WTC11 (cell line): ENCODE data around the gene ATP6V0B. TPM values are rescaled to one million over a fixed set of nuclear protein-coding genes. Genes with fewer than 3 reads are reported as not detected.

Source experiments
- AFF4 ChIP-seq: sonication (generic); formaldehyde crosslinking; IDR thresholded peaks from 2 replicates; pipeline ENCODE4 v1.8.1; 2023; ENCODE audit warnings: mild to moderate bottlenecking, missing genetic modification reagents, borderline replicate concordance
- ATF1 ChIP-seq: sonication (generic); formaldehyde crosslinking; IDR thresholded peaks from 2 replicates; pipeline ENCODE4 v1.8.1; 2023; ENCODE audit warnings: mild to moderate bottlenecking, moderate library complexity, missing genetic modification reagents
- CBFB ChIP-seq: sonication (generic); formaldehyde crosslinking; IDR thresholded peaks from 2 replicates; pipeline ENCODE4 v1.8.1; 2022; ENCODE audit warnings: mild to moderate bottlenecking, low read depth, missing genetic modification reagents
- CTCF ChIP-seq: fragments of 200-600 bp; IDR thresholded peaks from 2 replicates; pipeline ENCODE4 v1.8.0; 2022; ENCODE audit warnings: antibody characterized with exemption
- E2F1 ChIP-seq: sonication (generic); formaldehyde crosslinking; IDR thresholded peaks from 2 replicates; pipeline ENCODE4 v1.8.0; 2022; ENCODE audit warnings: mild to moderate bottlenecking, missing genetic modification reagents
- E2F4 ChIP-seq: sonication (generic); formaldehyde crosslinking; IDR thresholded peaks from 2 replicates; pipeline ENCODE4 v1.8.1; 2022; ENCODE audit warnings: low read depth, mild to moderate bottlenecking, moderate library complexity, missing genetic modification reagents, borderline replicate concordance
- E2F5 ChIP-seq: sonication (generic); formaldehyde crosslinking; IDR thresholded peaks from 2 replicates; pipeline ENCODE4 v1.8.1; 2022; ENCODE audit warnings: mild to moderate bottlenecking, moderate library complexity, missing genetic modification reagents
- EMX1 ChIP-seq: fragments of 250-450 bp; sonication (Bioruptor Pico); IDR thresholded peaks from 2 replicates; pipeline ENCODE4 v1.8.0; 2021; ENCODE audit warnings: mild to moderate bottlenecking
- ETV6 ChIP-seq: sonication (generic); formaldehyde crosslinking; IDR thresholded peaks from 2 replicates; pipeline ENCODE4 v1.8.1; 2022; ENCODE audit warnings: mild to moderate bottlenecking, missing genetic modification reagents
- HMGXB4 ChIP-seq: sonication (generic); formaldehyde crosslinking; IDR thresholded peaks from 2 replicates; pipeline ENCODE4 v1.8.1; 2023; ENCODE audit warnings: mild to moderate bottlenecking, moderate library complexity, missing genetic modification reagents
- IRF2 ChIP-seq: sonication (generic); formaldehyde crosslinking; IDR thresholded peaks from 2 replicates; pipeline ENCODE4 v1.8.0; 2022; ENCODE audit warnings: low read depth, missing genetic modification reagents, borderline replicate concordance
- JAZF1 ChIP-seq: fragments of 250-450 bp; sonication (Bioruptor Pico); IDR thresholded peaks from 2 replicates; pipeline ENCODE4 v1.9.0; 2021; ENCODE audit warnings: moderate library complexity, mild to moderate bottlenecking, inconsistent platforms
- MAX ChIP-seq: sonication (generic); formaldehyde crosslinking; IDR thresholded peaks from 2 replicates; pipeline ENCODE4 v1.8.0; 2022; ENCODE audit warnings: mild to moderate bottlenecking, missing genetic modification reagents
- MYBL2 ChIP-seq: sonication (generic); formaldehyde crosslinking; IDR thresholded peaks from 2 replicates; pipeline ENCODE4 v1.8.1; 2023; ENCODE audit warnings: mild to moderate bottlenecking, moderate library complexity, missing genetic modification reagents
- NR2C2 ChIP-seq: sonication (generic); formaldehyde crosslinking; IDR thresholded peaks from 2 replicates; pipeline ENCODE4 v1.8.0; 2022; ENCODE audit warnings: mild to moderate bottlenecking, missing genetic modification reagents
- NR3C1 ChIP-seq: sonication (generic); formaldehyde crosslinking; conservative IDR thresholded peaks from 2 replicates; pipeline ENCODE4 v1.8.1; 2023; ENCODE audit warnings: low read depth, mild to moderate bottlenecking, missing genetic modification reagents
- PRRX2 ChIP-seq: fragments of 250-450 bp; sonication (Bioruptor Pico); IDR thresholded peaks from 2 replicates; pipeline ENCODE4 v1.8.0; 2021; ENCODE audit warnings: mild to moderate bottlenecking
- SOX15 ChIP-seq: fragments of 250-450 bp; sonication (Bioruptor Pico); IDR thresholded peaks from 2 replicates; pipeline ENCODE4 v1.9.0; 2021; ENCODE audit warnings: mild to moderate bottlenecking
- STAT6 ChIP-seq: sonication (generic); formaldehyde crosslinking; conservative IDR thresholded peaks from 2 replicates; pipeline ENCODE4 v1.8.1; 2023; ENCODE audit warnings: mild to moderate bottlenecking, low read depth, missing genetic modification reagents, moderate library complexity
- USF1 ChIP-seq: sonication (generic); formaldehyde crosslinking; IDR thresholded peaks from 2 replicates; pipeline ENCODE4 v1.8.0; 2022; ENCODE audit warnings: mild to moderate bottlenecking, missing genetic modification reagents
- ZNF138 ChIP-seq: sonication (generic); formaldehyde crosslinking; conservative IDR thresholded peaks from 2 replicates; pipeline ENCODE4 v1.8.1; 2022; ENCODE audit warnings: mild to moderate bottlenecking, moderate library complexity, missing genetic modification reagents
- ZNF219 ChIP-seq: sonication (generic); formaldehyde crosslinking; IDR thresholded peaks from 2 replicates; pipeline ENCODE4 v1.8.0; 2023; ENCODE audit warnings: missing genetic modification reagents, mild to moderate bottlenecking, borderline replicate concordance
- ZNF232 ChIP-seq: sonication (generic); formaldehyde crosslinking; IDR thresholded peaks from 2 replicates; pipeline ENCODE4 v1.8.0; 2022; ENCODE audit warnings: mild to moderate bottlenecking, missing genetic modification reagents
- ZNF317 ChIP-seq: sonication (generic); formaldehyde crosslinking; IDR thresholded peaks from 2 replicates; pipeline ENCODE4 v1.8.1; 2023; ENCODE audit warnings: low read depth, mild to moderate bottlenecking, moderate library complexity, missing genetic modification reagents, borderline replicate concordance
- total RNA-seq: library from RNA; stranded (reverse); gene quantifications from 3 replicates; pipeline ENCODE4 v1.2.3, GENCODE V29; 2021

Gene ATP6V0B
- total RNA-seq, 1 experiment from 2014 or later: 110 TPM

GRCh38 chr1:43933386-43934100, 41.2 kb upstream of the ATP6V0B start, which contains the start of gene ARTN (continued):
- TF ChIP-seq HMGXB4: peak; percentile 53; the same call in 1 of the 2 replicates
- 0 out of 2 replicates have a peak, but pooled peaks have one; percentile 71 for TF ChIP-seq NR3C1 (CRISPR knock-in tag)
- no peak for TF ChIP-seq STAT6
- peak; percentile 63; the same call in 1 of the 2 replicates for TF ChIP-seq E2F5 (CRISPR knock-in tag)
- no peak for TF ChIP-seq E2F1
- TF ChIP-seq AFF4 (CRISPR knock-in tag): no peak
- peak; percentile 49; the same call in 1 of the 2 replicates for TF ChIP-seq MAX (CRISPR knock-in tag)
- TF ChIP-seq ETV6 (CRISPR knock-in tag): peak; percentile 34; the same call in 1 of the 2 replicates
- TF ChIP-seq ZNF317 (CRISPR knock-in tag): no peak
- TF ChIP-seq CTCF: no peak
- no peak for TF ChIP-seq MYBL2
- peak; percentile 80; the same call in 1 of the 2 replicates for TF ChIP-seq CBFB (CRISPR knock-in tag)
- TF ChIP-seq EMX1 (CRISPR knock-in tag): no peak
- no peak for TF ChIP-seq ZNF232 (CRISPR knock-in tag)
- TF ChIP-seq NR2C2 (CRISPR knock-in tag): no peak
- no peak for TF ChIP-seq ATF1 (CRISPR knock-in tag)
- TF ChIP-seq ZNF219 (CRISPR knock-in tag): no peak
- no peak for TF ChIP-seq IRF2 (CRISPR knock-in tag)
- TF ChIP-seq JAZF1: no peak
- TF ChIP-seq E2F4: no peak
- no peak; the same call in 1 of the 2 replicates for TF ChIP-seq USF1 (CRISPR knock-in tag)
- no peak for TF ChIP-seq ZNF138 (CRISPR knock-in tag)
- no peak for TF ChIP-seq PRRX2 (CRISPR knock-in tag)
- no peak for TF ChIP-seq SOX15 (CRISPR knock-in tag)
